ENCODE data around the gene ADM. TPM values are rescaled to one million over a fixed set of nuclear protein-coding genes. Genes with fewer than 3 reads are reported as not detected.

Gene ADM
- polyA plus RNA-seq, 4 donors = 8.0 to 36.3 (median 28.7) TPM

GRCh38 chr11:10314199-10315072, 9.6 kb downstream of the ADM start:
- peak; percentile 43 to 58 for DNase-seq
- Histone ChIP-seq H3K4me1 (ENCODE audit: control insufficient read depth in 3 of 3, insufficient read depth in 2 of 3, low read depth in 1 of 3, low read length in 2 of 3) (peaks cover 8 to 21% (median 9%) of the 10 kb centered on the region in 3 donors), H3K36me3 (ENCODE audit: control insufficient read depth in 3 of 3, insufficient read depth in 2 of 3, low read depth in 1 of 3, low read length in 3 of 3) (no peaks in the 10 kb centered on the region), H3K27me3 (ENCODE audit: control insufficient read depth in 3 of 3, insufficient read depth in 3 of 3, low read length in 3 of 3) (peaks cover 0 to under 1% (median 0%) of the 10 kb centered on the region in 3 donors), H3K4me3 (ENCODE audit: low read depth in 1 of 3, low read length in 3 of 3) (no peak overlapping the region), H3K27ac (ENCODE audit: low read depth in 1 of 3, low read length in 2 of 3) (no peak overlapping the region), H3K9me3 (ENCODE audit: control insufficient read depth in 2 of 2, insufficient read depth in 1 of 2, low read depth in 1 of 2, low read length in 1 of 2) (no peaks in the 10 kb centered on the region)
- FAIRE-seq = no peak
- WGBS, 3 donors = 45 to 62% (median 47%) methylated on average over 8 of the region's 8 CpGs

GRCh38 chr11:10315083-10315482, 10.2 kb downstream of the ADM start:
- H3K4me1 ChIP-seq (ENCODE audit: control insufficient read depth in 3 of 3, insufficient read depth in 2 of 3, low read depth in 1 of 3, low read length in 2 of 3) = peaks cover 5 to 19% (median 9%) of the 10 kb centered on the region in 3 donors
- WGBS, 3 donors = 44 to 78% (median 54%) methylated on average over 6 of the region's 6 CpGs
- H3K9me3 ChIP-seq (ENCODE audit: control insufficient read depth in 2 of 2, insufficient read depth in 1 of 2, low read depth in 1 of 2, low read length in 1 of 2) = no peaks in the 10 kb centered on the region
- no peaks in the 10 kb centered on the region for H3K27me3 ChIP-seq (ENCODE audit: control insufficient read depth in 3 of 3, insufficient read depth in 3 of 3, low read length in 3 of 3)
- DNase-seq (no peak), FAIRE-seq (no peak)
- no peak overlapping the region for H3K27ac ChIP-seq (ENCODE audit: low read depth in 1 of 3, low read length in 2 of 3)
- no peaks in the 10 kb centered on the region for H3K36me3 ChIP-seq (ENCODE audit: control insufficient read depth in 3 of 3, insufficient read depth in 2 of 3, low read depth in 1 of 3, low read length in 3 of 3)
- no peak overlapping the region for H3K4me3 ChIP-seq (ENCODE audit: low read depth in 1 of 3, low read length in 3 of 3)

- FAIRE-seq (no peak), DNase-seq (no peak)
- peaks cover 5 to 19% (median 9%) of the 10 kb centered on the region in 3 donors for H3K4me1 ChIP-seq (ENCODE audit: control insufficient read depth in 3 of 3, insufficient read depth in 2 of 3, low read depth in 1 of 3, low read length in 2 of 3)
- peak overlapping the region in 2 of 3 donors; percentile 12 to 32 for H3K27ac ChIP-seq (ENCODE audit: low read depth in 1 of 3, low read length in 2 of 3)
- no peak overlapping the region for H3K4me3 ChIP-seq (ENCODE audit: low read depth in 1 of 3, low read length in 3 of 3)
- H3K36me3 ChIP-seq (ENCODE audit: control insufficient read depth in 3 of 3, insufficient read depth in 2 of 3, low read depth in 1 of 3, low read length in 3 of 3) = no peaks in the 10 kb centered on the region
- no peaks in the 10 kb centered on the region for H3K9me3 ChIP-seq (ENCODE audit: control insufficient read depth in 2 of 2, insufficient read depth in 1 of 2, low read depth in 1 of 2, low read length in 1 of 2)
- no peaks in the 10 kb centered on the region for H3K27me3 ChIP-seq (ENCODE audit: control insufficient read depth in 3 of 3, insufficient read depth in 3 of 3, low read length in 3 of 3)
- WGBS, 3 donors = 64 to 82% (median 68%) methylated on average over 4 of the region's 4 CpGs
Measured at GRCh38 chr11:10317151-10317755, 12.4 kb downstream of the ADM start.

- Histone ChIP-seq H3K4me1 (ENCODE audit: control insufficient read depth in 3 of 3, insufficient read depth in 2 of 3, low read depth in 1 of 3, low read length in 2 of 3) (peaks cover 5 to 26% (median 9%) of the 10 kb centered on the region in 3 donors), H3K27me3 (ENCODE audit: control insufficient read depth in 3 of 3, insufficient read depth in 3 of 3, low read length in 3 of 3) (no peaks in the 10 kb centered on the region), H3K36me3 (ENCODE audit: control insufficient read depth in 3 of 3, insufficient read depth in 2 of 3, low read depth in 1 of 3, low read length in 3 of 3) (no peaks in the 10 kb centered on the region), H3K4me3 (ENCODE audit: low read depth in 1 of 3, low read length in 3 of 3) (no peak overlapping the region), H3K9me3 (ENCODE audit: control insufficient read depth in 2 of 2, insufficient read depth in 1 of 2, low read depth in 1 of 2, low read length in 1 of 2) (no peaks in the 10 kb centered on the region), H3K27ac (ENCODE audit: low read depth in 1 of 3, low read length in 2 of 3) (peak overlapping the region; percentile 12 to 32 (median 14))
- FAIRE-seq (no peak), DNase-seq (peak; percentile 58 to 75)
- WGBS, 3 donors = 25 to 62% (median 40%) methylated on average over 5 of the region's 5 CpGs
Measured at GRCh38 chr11:10317776-10318526, 13.1 kb downstream of the ADM start.

- no peak for FAIRE-seq
- WGBS, 3 donors = 19 to 57% (median 40%) methylated on average over 3 of the region's 3 CpGs
Measured at GRCh38 chr11:10318527-10318802, 13.6 kb downstream of the ADM start.

GRCh38 chr11:10319702-10320558, 15.1 kb downstream of the ADM start:
- H3K27ac ChIP-seq (ENCODE audit: low read depth in 1 of 3, low read length in 2 of 3) = no peak overlapping the region
- no peaks in the 10 kb centered on the region for H3K9me3 ChIP-seq (ENCODE audit: control insufficient read depth in 2 of 2, insufficient read depth in 1 of 2, low read depth in 1 of 2, low read length in 1 of 2)

More at GRCh38 chr11:10318527-10318802, 13.6 kb downstream of the ADM start:
- Histone ChIP-seq H3K27ac (ENCODE audit: low read depth in 1 of 3, low read length in 2 of 3) (peak overlapping the region in 2 of 3 donors; percentile 11 to 68), H3K4me1 (ENCODE audit: control insufficient read depth in 3 of 3, insufficient read depth in 2 of 3, low read depth in 1 of 3, low read length in 2 of 3) (peaks cover 5 to 30% (median 9%) of the 10 kb centered on the region in 3 donors), H3K9me3 (ENCODE audit: control insufficient read depth in 2 of 2, insufficient read depth in 1 of 2, low read depth in 1 of 2, low read length in 1 of 2) (no peaks in the 10 kb centered on the region), H3K4me3 (ENCODE audit: low read depth in 1 of 3, low read length in 3 of 3) (no peak overlapping the region), H3K27me3 (ENCODE audit: control insufficient read depth in 3 of 3, insufficient read depth in 3 of 3, low read length in 3 of 3) (no peaks in the 10 kb centered on the region), H3K36me3 (ENCODE audit: control insufficient read depth in 3 of 3, insufficient read depth in 2 of 3, low read depth in 1 of 3, low read length in 3 of 3) (no peaks in the 10 kb centered on the region)
- peak; percentile 32 to 69 for DNase-seq

GRCh38 chr11:10320736-10321465, 16.0 kb downstream of the ADM start:
- WGBS, 3 donors = 90 to 96% (median 94%) methylated on average over 4 of the region's 4 CpGs
- Histone ChIP-seq H3K4me1 (ENCODE audit: control insufficient read depth in 3 of 3, insufficient read depth in 2 of 3, low read depth in 1 of 3, low read length in 2 of 3) (peaks cover 8 to 36% (median 17%) of the 10 kb centered on the region in 3 donors), H3K9me3 (ENCODE audit: control insufficient read depth in 2 of 2, insufficient read depth in 1 of 2, low read depth in 1 of 2, low read length in 1 of 2) (no peaks in the 10 kb centered on the region), H3K36me3 (ENCODE audit: control insufficient read depth in 3 of 3, insufficient read depth in 2 of 3, low read depth in 1 of 3, low read length in 3 of 3) (no peaks in the 10 kb centered on the region), H3K4me3 (ENCODE audit: low read depth in 1 of 3, low read length in 3 of 3) (no peak overlapping the region), H3K27me3 (ENCODE audit: control insufficient read depth in 3 of 3, insufficient read depth in 3 of 3, low read length in 3 of 3) (no peaks in the 10 kb centered on the region), H3K27ac (ENCODE audit: low read depth in 1 of 3, low read length in 2 of 3) (no peak overlapping the region)
- DNase-seq = no peak
- FAIRE-seq = no peak

More at GRCh38 chr11:10319702-10320558, 15.1 kb downstream of the ADM start:
- Histone ChIP-seq H3K27me3 (ENCODE audit: control insufficient read depth in 3 of 3, insufficient read depth in 3 of 3, low read length in 3 of 3) (no peaks in the 10 kb centered on the region), H3K4me3 (ENCODE audit: low read depth in 1 of 3, low read length in 3 of 3) (no peak overlapping the region), H3K4me1 (ENCODE audit: control insufficient read depth in 3 of 3, insufficient read depth in 2 of 3, low read depth in 1 of 3, low read length in 2 of 3) (peaks cover 5 to 36% (median 13%) of the 10 kb centered on the region in 3 donors), H3K36me3 (ENCODE audit: control insufficient read depth in 3 of 3, insufficient read depth in 2 of 3, low read depth in 1 of 3, low read length in 3 of 3) (no peaks in the 10 kb centered on the region)
- no peak for DNase-seq
- no peak for FAIRE-seq
- WGBS, 3 donors = 60 to 71% (median 64%) methylated on average over 6 of the region's 6 CpGs
